NAMALWA (cell line): ENCODE data around the gene SOX8.

Source experiments
- DNase-seq: peaks from one replicate; pipeline ENCODE4 v3.0.0-alpha.2; 2015; ENCODE audit warnings: low spot score

The SOX8 gene

GRCh38 chr16:1009358-1010150, 28.0 kb downstream of the SOX8 start:
- DNase-seq, result no peak

GRCh38 chr16:1010251-1010650, 28.7 kb downstream of the SOX8 start:
- no peak for DNase-seq

GRCh38 chr16:1010815-1011214, 29.2 kb downstream of the SOX8 start:
- no peak for DNase-seq

GRCh38 chr16:1011316-1012082, 29.9 kb downstream of the SOX8 start:
- no peak for DNase-seq

- no peak for DNase-seq
These were observed 30.6 kb downstream of the SOX8 start for GRCh38 chr16:1012135-1012534.

GRCh38 chr16:1012722-1013592, 31.4 kb downstream of the SOX8 start:
- no peak for DNase-seq

GRCh38 chr16:1013593-1013900, 32.0 kb downstream of the SOX8 start:
- DNase-seq, result no peak

- no peak for DNase-seq
These were observed 32.7 kb downstream of the SOX8 start for GRCh38 chr16:1014221-1014620.

- no peak for DNase-seq
These were observed 33.4 kb downstream of the SOX8 start for GRCh38 chr16:1014771-1015495.

GRCh38 chr16:1018447-1019198, 37.1 kb downstream of the SOX8 start:
- no peak for DNase-seq

GRCh38 chr16:1019231-1020090, 37.9 kb downstream of the SOX8 start:
- DNase-seq, result no peak

GRCh38 chr16:1020091-1020399, 38.5 kb downstream of the SOX8 start:
- no peak for DNase-seq

- DNase-seq, result no peak
These were observed 39.0 kb downstream of the SOX8 start for GRCh38 chr16:1020591-1020990.

- DNase-seq, result no peak
These were observed 40.1 kb downstream of the SOX8 start for GRCh38 chr16:1021553-1022160.

GRCh38 chr16:1022466-1022865, 40.9 kb downstream of the SOX8 start:
- no peak for DNase-seq

- DNase-seq, result no peak
These were observed 42.6 kb downstream of the SOX8 start for GRCh38 chr16:1024138-1024537.

- DNase-seq, result peak; percentile 46
These were observed 43.7 kb downstream of the SOX8 start for GRCh38 chr16:1025183-1025809.

- DNase-seq, result no peak
These were observed 44.6 kb downstream of the SOX8 start for GRCh38 chr16:1026057-1026783.
